Activated T-cell treated with anti-CD3 and anti-CD28 coated beads, Interleukin-2, amount 50 U/mL, for 4 hours (primary cell): ENCODE results near the gene EML5. TPM values are rescaled to one million over a fixed set of nuclear protein-coding genes. Genes with fewer than 3 reads are reported as not detected.
"Not testable (repeated sequence)": the region's sequence is repeated elsewhere in the genome, so short reads cannot be mapped to it uniquely, and the experiment has no call there.

Source experiments
- ATAC-seq, 2 donors: fragments of 200-7000 bp; cut with Tn5 transposase; one replicate each; pipeline ENCODE4 v1.10.0; 2021
- DNase-seq: peaks from one replicate; pipeline ENCODE4 v3.0.0-alpha.2; 2020
- H3K27me3 Mint-ChIP-seq: one replicate; pipeline ENCODE4 v1.8.0; 2021; ENCODE audit warnings: low read depth, mixed read lengths
- H3K36me3 Mint-ChIP-seq: one replicate; pipeline ENCODE4 v1.8.0; 2022; ENCODE audit warnings: mixed read lengths; ENCODE audit not compliant: insufficient read depth
- H3K4me1 Mint-ChIP-seq: one replicate; pipeline ENCODE4 v1.8.0; 2021; ENCODE audit warnings: low read depth, mixed read lengths
- H3K4me3 Mint-ChIP-seq: one replicate; pipeline ENCODE4 v1.8.0; 2021; ENCODE audit warnings: mild to moderate bottlenecking, moderate library complexity, mixed read lengths
- H3K9me3 Mint-ChIP-seq: one replicate; pipeline ENCODE4 v1.8.0; 2021; ENCODE audit warnings: mixed read lengths
- total RNA-seq, 3 donors: library from RNA; stranded (reverse); gene quantifications; one replicate each; pipeline ENCODE4 v1.2.1, GENCODE V29; 2021

Gene EML5
- total RNA-seq, 3 donors from 2014 or later: 3.6 to 4.1 (median 4.0) TPM

GRCh38 chr14:88823968-88824313 lies 31.2 kb upstream of the EML5 start:
- DNase-seq (no peak), ATAC-seq (peak in 1 of 2 donors; percentile 4)
- peaks cover 6% of the 10 kb centered on the region for H3K27me3 Mint-ChIP-seq
- H3K9me3 Mint-ChIP-seq: no peaks in the 10 kb centered on the region
- H3K4me1 Mint-ChIP-seq: peaks cover 10% of the 10 kb centered on the region
- peak overlapping the region; percentile 84 for H3K4me3 Mint-ChIP-seq
- H3K36me3 Mint-ChIP-seq: no peaks in the 10 kb centered on the region

GRCh38 chr14:88821888-88822287 lies 29.1 kb upstream of the EML5 start:
- Mint-ChIP-seq H3K4me1 (peaks cover 10% of the 10 kb centered on the region), H3K27me3 (peaks cover 20% of the 10 kb centered on the region), H3K36me3 (no peaks in the 10 kb centered on the region), H3K4me3 (no peak overlapping the region), H3K9me3 (no peaks in the 10 kb centered on the region)
- ATAC-seq (no peak), DNase-seq (no peak)

- H3K9me3 Mint-ChIP-seq: no peaks in the 10 kb centered on the region
These were observed 28.6 kb upstream of the EML5 start for GRCh38 chr14:88821378-88821777.

GRCh38 chr14:88819674-88820073 lies 26.9 kb upstream of the EML5 start:
- not testable (repeated sequence) for DNase-seq, H3K4me1 Mint-ChIP-seq, H3K36me3 Mint-ChIP-seq, H3K9me3 Mint-ChIP-seq, ATAC-seq, H3K4me3 Mint-ChIP-seq
- peaks cover 24% of the 10 kb centered on the region for H3K27me3 Mint-ChIP-seq

More at GRCh38 chr14:88821378-88821777, 28.6 kb upstream of the EML5 start:
- DNase-seq (no peak), ATAC-seq (no peak)
- Mint-ChIP-seq H3K4me1 (peaks cover 10% of the 10 kb centered on the region), H3K4me3 (no peak overlapping the region), H3K27me3 (peaks cover 20% of the 10 kb centered on the region), H3K36me3 (no peaks in the 10 kb centered on the region)

GRCh38 chr14:88818018-88818417 lies 25.3 kb upstream of the EML5 start:
- Mint-ChIP-seq H3K4me1 (no peaks in the 10 kb centered on the region), H3K27me3 (peaks cover 24% of the 10 kb centered on the region), H3K36me3 (no peaks in the 10 kb centered on the region), H3K9me3 (no peaks in the 10 kb centered on the region), H3K4me3 (no peak overlapping the region)
- DNase-seq (no peak), ATAC-seq (no peak)

GRCh38 chr14:88815980-88816379 lies 23.2 kb upstream of the EML5 start:
- H3K4me3 Mint-ChIP-seq: no peak overlapping the region
- no peaks in the 10 kb centered on the region for H3K9me3 Mint-ChIP-seq
- peaks cover 31% of the 10 kb centered on the region for H3K27me3 Mint-ChIP-seq
- DNase-seq (no peak), ATAC-seq (no peak)
- no peaks in the 10 kb centered on the region for H3K36me3 Mint-ChIP-seq
- no peaks in the 10 kb centered on the region for H3K4me1 Mint-ChIP-seq

- ATAC-seq (no peak), DNase-seq (no peak)
- H3K9me3 Mint-ChIP-seq: peaks cover 4% of the 10 kb centered on the region
- H3K27me3 Mint-ChIP-seq: peaks cover 24% of the 10 kb centered on the region
- H3K4me3 Mint-ChIP-seq: no peak overlapping the region
- no peaks in the 10 kb centered on the region for H3K4me1 Mint-ChIP-seq
- peaks cover 2% of the 10 kb centered on the region for H3K36me3 Mint-ChIP-seq
These were observed 15.6 kb upstream of the EML5 start for GRCh38 chr14:88808359-88808758.

GRCh38 chr14:88804477-88804876 lies 11.7 kb upstream of the EML5 start:
- no peaks in the 10 kb centered on the region for H3K4me1 Mint-ChIP-seq
- DNase-seq (no peak), ATAC-seq (no peak)
- H3K9me3 Mint-ChIP-seq: peaks cover 4% of the 10 kb centered on the region
- H3K36me3 Mint-ChIP-seq: peaks cover 2% of the 10 kb centered on the region
- peaks cover 37% of the 10 kb centered on the region for H3K27me3 Mint-ChIP-seq
- H3K4me3 Mint-ChIP-seq: no peak overlapping the region

- ATAC-seq (no peak), DNase-seq (no peak)
- H3K4me1 Mint-ChIP-seq: no peaks in the 10 kb centered on the region
- no peak overlapping the region for H3K4me3 Mint-ChIP-seq
- peaks cover 2% of the 10 kb centered on the region for H3K36me3 Mint-ChIP-seq
- H3K27me3 Mint-ChIP-seq: peaks cover 38% of the 10 kb centered on the region
- H3K9me3 Mint-ChIP-seq: peaks cover 4% of the 10 kb centered on the region
These were observed 11.3 kb upstream of the EML5 start for GRCh38 chr14:88804035-88804434.

- ATAC-seq (no peak), DNase-seq (no peak)
- no peaks in the 10 kb centered on the region for H3K9me3 Mint-ChIP-seq
- no peaks in the 10 kb centered on the region for H3K4me1 Mint-ChIP-seq
- H3K4me3 Mint-ChIP-seq: no peak overlapping the region
- H3K36me3 Mint-ChIP-seq: no peaks in the 10 kb centered on the region
- H3K27me3 Mint-ChIP-seq: peaks cover 40% of the 10 kb centered on the region
These were observed 9.8 kb upstream of the EML5 start for GRCh38 chr14:88802596-88802995.

- peaks cover 31% of the 10 kb centered on the region for H3K27me3 Mint-ChIP-seq
- no peak for DNase-seq
- ATAC-seq: no peak
- H3K4me1 Mint-ChIP-seq: no peaks in the 10 kb centered on the region
- no peaks in the 10 kb centered on the region for H3K9me3 Mint-ChIP-seq
- H3K36me3 Mint-ChIP-seq: no peaks in the 10 kb centered on the region
- no peak overlapping the region for H3K4me3 Mint-ChIP-seq
These were observed 6.8 kb upstream of the EML5 start for GRCh38 chr14:88799522-88799921.

GRCh38 chr14:88798156-88798555 lies 5.4 kb upstream of the EML5 start:
- DNase-seq (no peak), ATAC-seq (no peak)
- H3K27me3 Mint-ChIP-seq: peaks cover 24% of the 10 kb centered on the region
- H3K36me3 Mint-ChIP-seq: no peaks in the 10 kb centered on the region
- H3K4me3 Mint-ChIP-seq: no peak overlapping the region
- no peaks in the 10 kb centered on the region for H3K9me3 Mint-ChIP-seq
- peaks cover 4% of the 10 kb centered on the region for H3K4me1 Mint-ChIP-seq

- H3K36me3 Mint-ChIP-seq: no peaks in the 10 kb centered on the region
- DNase-seq (no peak), ATAC-seq (no peak)
- H3K27me3 Mint-ChIP-seq: peaks cover 3% of the 10 kb centered on the region
- peaks cover 28% of the 10 kb centered on the region for H3K4me1 Mint-ChIP-seq
- peak overlapping the region; percentile 82 for H3K4me3 Mint-ChIP-seq
- H3K9me3 Mint-ChIP-seq: no peaks in the 10 kb centered on the region
These were observed 489 bp upstream of the EML5 start for GRCh38 chr14:88793259-88793625.

- H3K27me3 Mint-ChIP-seq: no peaks in the 10 kb centered on the region
- DNase-seq: peak; percentile 13
- ATAC-seq: no peak
These were observed 902 bp downstream of the EML5 start for GRCh38 chr14:88791629-88792472.

GRCh38 chr14:88791252-88791621 lies 1.5 kb downstream of the EML5 start:
- no peak for ATAC-seq
- no peak for DNase-seq
- Mint-ChIP-seq H3K4me1 (peaks cover 28% of the 10 kb centered on the region), H3K27me3 (no peaks in the 10 kb centered on the region), H3K9me3 (no peaks in the 10 kb centered on the region), H3K4me3 (peak overlapping the region; percentile 88), H3K36me3 (no peaks in the 10 kb centered on the region)

More at GRCh38 chr14:88791629-88792472, 902 bp downstream of the EML5 start:
- Mint-ChIP-seq H3K4me1 (peaks cover 28% of the 10 kb centered on the region), H3K9me3 (no peaks in the 10 kb centered on the region), H3K4me3 (peak overlapping the region; percentile 88), H3K36me3 (no peaks in the 10 kb centered on the region)
